Measurements from ENCODE around the gene TEX35. TPM values are rescaled to one million over a fixed set of nuclear protein-coding genes. Genes with fewer than 3 reads are reported as not detected.

Gene TEX35
- total RNA-seq, 2 donors from 2014 or later: not detected

GRCh38 chr1:178465011-178465410 lies 47.9 kb upstream of the TEX35 start:
- DNase-seq: no peak
- Mint-ChIP-seq H3K27me3 (ENCODE audit: insufficient read depth) (no peaks in the 10 kb centered on the region), H3K4me3 (no peak overlapping the region), H3K36me3 (ENCODE audit: low read depth) (peaks cover 30% of the 10 kb centered on the region), H3K27ac (no peak overlapping the region), H3K4me1 (peaks cover 14% of the 10 kb centered on the region), H3K9me3 (peaks cover 2% of the 10 kb centered on the region)
- peaks cover 6% of the 10 kb centered on the region for H3K4me1 ChIP-seq (ENCODE audit: control insufficient read depth, insufficient read depth, low read length)
- H3K9ac ChIP-seq (ENCODE audit: extremely low read depth, low read length, poor library complexity, severe bottlenecking): no peak overlapping the region
- H3K27ac ChIP-seq (ENCODE audit: low read depth, low read length): no peak overlapping the region
- H3K4me3 ChIP-seq (ENCODE audit: low read length): no peak overlapping the region
- no peak for TF ChIP-seq CTCF (conservative IDR thresholded peaks at IDR 0.05)
- peaks cover 25% of the 10 kb centered on the region for H3K36me3 ChIP-seq (ENCODE audit: control insufficient read depth, insufficient read depth, low read length)
- no peaks in the 10 kb centered on the region for H3K27me3 ChIP-seq (ENCODE audit: control insufficient read depth, insufficient read depth, low read length, poor library complexity, severe bottlenecking)
- peaks cover 10% of the 10 kb centered on the region for H3K9me3 ChIP-seq (ENCODE audit: control insufficient read depth, low read length)

GRCh38 chr1:178467837-178468236 lies 45.1 kb upstream of the TEX35 start:
- peaks cover 10% of the 10 kb centered on the region for H3K9me3 ChIP-seq (ENCODE audit: control insufficient read depth, low read length)
- peaks cover 32% of the 10 kb centered on the region for H3K36me3 Mint-ChIP-seq (ENCODE audit: low read depth)
- no peak overlapping the region for H3K27ac Mint-ChIP-seq
- no peaks in the 10 kb centered on the region for H3K27me3 ChIP-seq (ENCODE audit: control insufficient read depth, insufficient read depth, low read length, poor library complexity, severe bottlenecking)
- peaks cover 25% of the 10 kb centered on the region for H3K36me3 ChIP-seq (ENCODE audit: control insufficient read depth, insufficient read depth, low read length)
- H3K4me1 Mint-ChIP-seq: peaks cover 26% of the 10 kb centered on the region
- no peak overlapping the region for H3K9ac ChIP-seq (ENCODE audit: extremely low read depth, low read length, poor library complexity, severe bottlenecking)
- H3K4me1 ChIP-seq (ENCODE audit: control insufficient read depth, insufficient read depth, low read length): peaks cover 10% of the 10 kb centered on the region
- no peak for TF ChIP-seq CTCF (conservative IDR thresholded peaks at IDR 0.05)
- peaks cover 2% of the 10 kb centered on the region for H3K9me3 Mint-ChIP-seq
- DNase-seq: no peak
- H3K4me3 ChIP-seq (ENCODE audit: low read length): no peak overlapping the region
- no peak overlapping the region for H3K27ac ChIP-seq (ENCODE audit: low read depth, low read length)
- H3K27me3 Mint-ChIP-seq (ENCODE audit: insufficient read depth): no peaks in the 10 kb centered on the region
- H3K4me3 Mint-ChIP-seq: no peak overlapping the region

GRCh38 chr1:178470411-178470960 lies 42.4 kb upstream of the TEX35 start:
- Histone ChIP-seq H3K4me1 (ENCODE audit: control insufficient read depth, insufficient read depth, low read length) (peaks cover 21% of the 10 kb centered on the region), H3K9me3 (ENCODE audit: control insufficient read depth, low read length) (peaks cover 10% of the 10 kb centered on the region), H3K4me3 (ENCODE audit: low read length) (no peak overlapping the region), H3K27ac (ENCODE audit: low read depth, low read length) (no peak overlapping the region), H3K27me3 (ENCODE audit: control insufficient read depth, insufficient read depth, low read length, poor library complexity, severe bottlenecking) (no peaks in the 10 kb centered on the region), H3K9ac (ENCODE audit: extremely low read depth, low read length, poor library complexity, severe bottlenecking) (no peak overlapping the region), H3K36me3 (ENCODE audit: control insufficient read depth, insufficient read depth, low read length) (peaks cover 25% of the 10 kb centered on the region)
- Mint-ChIP-seq H3K36me3 (ENCODE audit: low read depth) (peaks cover 37% of the 10 kb centered on the region), H3K4me3 (no peak overlapping the region), H3K27ac (peak overlapping the region; percentile 59), H3K27me3 (ENCODE audit: insufficient read depth) (no peaks in the 10 kb centered on the region), H3K4me1 (peaks cover 46% of the 10 kb centered on the region), H3K9me3 (peaks cover 2% of the 10 kb centered on the region)
- no peak for DNase-seq
- 93 to 100% methylated on average over 1 to 5 of the region's 5 CpGs for WGBS, 2 experiments (ENCODE audit: insufficient coverage in 1 of 2, insufficient read length in 1 of 2)
- TF ChIP-seq CTCF (conservative IDR thresholded peaks at IDR 0.05): no peak
